RKO (cell line): ENCODE results near the gene EFCAB6.

Experiments used
- DNase-seq: peaks from one replicate; pipeline ENCODE4 v3.0.0-alpha.2; 2016; ENCODE audit warnings: low spot score

The EFCAB6 gene

DNA sequence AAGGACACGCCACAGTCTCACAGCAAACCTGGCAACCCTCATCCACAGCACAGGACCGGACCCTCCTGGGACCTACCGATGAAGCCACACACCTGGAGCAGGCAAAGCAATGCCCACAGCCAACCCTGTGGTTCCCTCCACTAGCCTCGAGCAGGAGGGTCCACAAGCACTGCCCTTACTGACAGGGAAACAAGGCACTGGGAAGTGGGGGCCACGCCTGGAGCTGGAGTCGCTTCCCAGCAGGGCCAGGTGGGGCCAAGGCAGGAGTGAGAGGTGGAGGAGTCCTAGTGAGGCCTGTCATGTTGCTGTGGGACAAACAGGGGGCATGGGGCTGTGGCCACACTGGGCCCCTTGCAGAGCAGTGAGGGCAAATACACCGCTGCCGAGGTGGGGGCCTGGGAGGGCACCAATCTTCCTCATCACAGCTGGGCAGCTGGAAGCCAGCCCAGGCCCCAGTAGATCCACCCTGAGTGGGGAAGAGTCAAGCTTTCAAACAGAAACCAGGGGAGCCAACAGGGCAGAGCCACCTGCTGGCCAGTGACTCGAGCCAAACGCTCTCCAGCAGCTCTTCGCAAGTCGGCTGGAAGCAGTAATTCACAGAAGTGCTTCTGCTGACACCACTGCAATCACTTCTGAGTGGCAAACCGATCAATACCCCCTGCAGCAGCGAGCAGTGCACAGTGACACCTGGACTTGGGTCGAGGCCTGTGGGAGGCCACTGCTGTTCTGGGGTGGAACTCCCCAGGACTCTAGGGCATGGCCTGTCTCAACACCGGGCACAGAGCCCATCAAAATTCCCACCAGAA, 36.5 kb upstream of the EFCAB6 start:
- peak; percentile 25 for DNase-seq

DNA sequence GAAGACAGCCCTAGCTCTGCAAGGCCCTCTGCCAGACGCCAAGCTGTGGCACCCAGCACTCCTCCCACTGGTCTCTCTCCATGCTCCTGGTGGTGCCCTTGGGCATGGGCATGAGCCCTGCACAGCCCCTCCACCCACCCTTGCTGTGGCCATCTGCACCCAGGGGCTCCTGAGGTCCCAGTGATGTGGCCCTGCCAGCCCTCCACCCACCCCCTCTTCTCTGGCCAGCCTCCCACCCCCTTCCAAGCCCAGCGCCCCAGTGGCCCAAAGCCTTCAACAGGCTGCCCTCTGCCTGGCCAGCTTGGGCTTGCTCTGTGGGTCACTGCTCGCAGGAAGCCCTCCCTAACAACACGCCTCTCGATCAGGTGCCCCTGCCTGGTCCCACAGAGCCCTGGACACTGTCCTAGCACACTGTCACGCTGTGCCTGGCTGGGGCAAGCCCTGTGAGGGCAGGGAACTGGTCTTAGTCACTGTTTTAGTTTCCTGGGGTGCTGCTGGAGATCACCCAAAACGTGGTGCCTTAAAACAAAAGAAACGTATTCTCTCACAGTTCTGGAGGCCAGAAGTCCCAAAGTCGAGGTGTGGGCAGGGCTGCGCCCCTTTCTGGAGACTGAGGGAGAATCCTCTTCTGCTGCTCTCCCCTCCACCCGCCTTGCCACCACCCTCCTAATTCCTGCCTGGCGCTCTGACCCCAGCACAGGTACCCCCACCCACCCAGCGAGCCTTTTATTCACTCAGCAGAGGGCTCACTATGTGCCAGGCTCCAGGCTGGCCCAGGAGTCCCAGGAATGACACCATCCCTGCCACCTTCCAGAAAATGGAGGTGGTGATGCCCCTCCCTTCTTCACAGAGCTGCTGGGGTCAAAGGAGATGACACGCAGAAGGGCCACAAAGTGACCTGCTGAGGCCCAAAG, 35.5 kb upstream of the EFCAB6 start:
- no peak for DNase-seq

DNA sequence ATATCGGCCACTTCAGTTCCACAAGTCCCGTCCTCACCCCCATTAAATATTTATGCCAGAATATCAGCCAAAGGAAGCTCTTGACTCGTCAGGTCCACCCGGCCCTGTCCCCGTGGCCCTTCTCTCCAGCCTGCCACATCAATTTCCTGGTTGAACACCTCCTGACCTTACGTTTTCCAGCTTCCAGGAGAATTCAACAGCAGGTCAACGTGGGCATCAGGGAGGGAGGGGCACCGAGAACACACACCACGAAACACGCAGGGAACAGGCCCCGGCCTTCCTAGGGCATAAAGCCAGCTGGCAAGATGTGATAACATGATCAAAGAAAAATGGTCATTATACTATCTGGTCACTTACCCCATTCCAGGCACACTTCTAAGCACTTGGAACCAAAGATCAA, 34.9 kb upstream of the EFCAB6 start:
- no peak for DNase-seq

DNA sequence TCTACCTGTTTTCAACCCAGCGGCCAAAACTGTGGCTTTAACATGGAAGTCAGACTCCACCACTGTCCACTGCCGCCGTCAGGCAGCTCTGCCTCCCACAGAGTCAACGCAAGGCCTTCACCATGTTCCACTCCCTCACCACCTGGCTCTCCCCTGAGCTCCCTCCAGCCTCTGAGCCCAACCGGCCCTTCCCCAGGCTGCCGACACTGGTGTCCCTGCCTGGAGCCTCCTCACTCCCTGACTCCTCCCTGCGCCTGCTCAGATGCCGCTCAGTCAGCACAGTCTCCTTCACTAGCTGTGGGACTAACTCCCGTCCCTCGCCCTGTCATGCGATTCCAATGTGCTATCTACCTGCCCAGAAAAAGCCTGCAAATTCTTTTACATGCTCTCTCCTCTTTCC, 33.9 kb upstream of the EFCAB6 start:
- DNase-seq: no peak

DNA sequence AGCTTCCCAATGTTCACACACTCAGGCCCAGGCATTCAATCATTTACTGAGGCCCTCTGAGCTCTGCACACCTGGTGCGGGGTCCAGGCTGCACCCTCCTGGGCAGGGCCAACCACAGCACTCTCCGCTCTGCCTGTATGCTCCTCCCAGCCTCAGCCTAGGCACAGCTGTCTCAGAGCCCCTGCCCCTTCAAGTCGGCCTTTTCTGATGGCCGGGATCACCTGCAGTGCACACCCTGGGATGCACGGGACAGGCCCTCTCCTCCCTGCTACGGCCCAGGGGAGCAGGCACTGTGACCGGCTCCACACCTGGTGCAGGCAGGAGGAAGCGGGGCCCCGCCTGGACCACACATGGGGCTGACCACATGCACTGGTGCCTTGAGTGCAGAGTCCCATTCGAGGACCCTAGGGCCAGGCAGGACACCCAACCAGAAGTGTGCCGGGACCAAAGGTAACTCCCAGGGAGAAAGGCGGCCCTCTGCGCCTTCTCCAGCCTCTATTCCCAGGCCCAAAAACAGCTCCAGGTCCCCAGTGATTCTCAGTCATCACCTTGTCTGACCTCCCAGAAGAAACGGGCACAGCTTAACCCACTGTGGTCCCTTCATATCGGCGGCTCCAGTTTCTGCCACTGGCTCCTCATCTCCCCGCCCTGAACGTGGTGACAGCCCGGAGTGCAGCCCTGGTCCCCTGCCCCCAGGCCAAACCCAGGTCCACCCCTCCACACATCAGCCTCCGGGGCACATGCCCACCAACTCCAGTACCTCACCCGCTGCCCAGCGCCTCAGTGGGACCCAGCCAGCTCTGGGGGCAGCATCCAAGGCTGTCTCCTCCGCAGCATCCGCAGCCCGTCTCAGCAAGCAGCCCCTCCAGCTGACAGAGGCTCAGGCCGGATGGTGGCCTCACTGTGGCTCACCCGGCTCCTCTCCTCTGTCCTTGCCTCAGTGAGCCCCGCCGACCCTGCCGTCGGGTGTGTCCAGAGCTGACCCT, 32.7 kb upstream of the EFCAB6 start:
- no peak for DNase-seq

DNA sequence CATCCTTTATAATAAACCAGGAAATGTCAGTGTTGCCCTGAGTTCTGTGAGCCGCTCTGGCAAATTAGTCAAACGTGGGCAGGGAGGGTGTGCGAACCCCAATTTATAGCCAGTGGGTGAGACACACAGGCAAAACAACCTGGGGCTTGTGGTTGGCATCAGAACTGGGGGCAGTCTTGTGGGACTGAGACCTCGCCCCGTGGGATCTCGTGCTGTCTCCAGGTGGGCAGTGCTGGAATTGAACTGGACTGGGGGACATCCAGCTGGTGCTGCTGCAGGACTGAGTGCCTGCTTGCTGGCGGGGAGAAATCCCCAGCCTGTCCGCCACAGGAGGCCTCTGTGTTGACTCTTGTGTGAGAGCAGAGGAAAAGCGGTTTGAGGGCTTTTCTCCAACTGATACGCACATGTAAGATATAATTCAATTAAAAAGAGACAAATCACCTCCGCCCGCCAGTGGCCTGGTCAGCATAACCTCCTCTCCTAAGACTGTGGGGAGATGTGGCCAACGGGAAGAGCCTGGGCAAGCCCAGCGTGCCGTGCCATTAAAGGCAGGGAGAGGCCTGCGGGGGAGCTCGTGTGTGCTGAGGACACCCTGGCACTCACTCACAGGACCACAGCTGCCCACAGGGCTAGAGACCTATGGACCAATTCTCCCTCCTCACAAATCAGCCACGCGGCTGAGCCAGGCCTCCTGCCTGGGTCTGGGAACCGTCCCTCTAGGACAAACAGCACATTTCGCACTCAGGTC, 31.9 kb upstream of the EFCAB6 start:
- no peak for DNase-seq

DNA sequence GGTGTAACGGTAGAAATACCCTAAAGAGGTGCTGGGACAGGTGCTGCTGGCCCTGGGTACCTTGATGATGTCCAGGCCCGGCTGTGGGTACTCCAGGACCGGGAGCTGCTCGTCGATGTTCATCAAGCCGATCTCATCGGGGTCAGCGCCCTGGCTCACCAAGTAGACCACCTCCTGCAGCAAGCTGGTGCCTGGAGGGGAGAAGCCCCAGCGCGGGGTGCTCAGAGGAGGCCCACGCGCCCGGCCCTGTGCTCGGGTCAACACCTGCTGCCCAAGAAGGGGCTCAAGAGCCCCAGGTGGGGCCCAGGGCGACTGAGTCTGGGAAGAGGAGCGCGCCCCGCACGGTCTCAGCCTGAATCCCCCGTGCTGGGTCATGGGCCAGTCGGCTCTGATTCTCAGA, 29.6 kb upstream of the EFCAB6 start:
- DNase-seq: no peak

DNA sequence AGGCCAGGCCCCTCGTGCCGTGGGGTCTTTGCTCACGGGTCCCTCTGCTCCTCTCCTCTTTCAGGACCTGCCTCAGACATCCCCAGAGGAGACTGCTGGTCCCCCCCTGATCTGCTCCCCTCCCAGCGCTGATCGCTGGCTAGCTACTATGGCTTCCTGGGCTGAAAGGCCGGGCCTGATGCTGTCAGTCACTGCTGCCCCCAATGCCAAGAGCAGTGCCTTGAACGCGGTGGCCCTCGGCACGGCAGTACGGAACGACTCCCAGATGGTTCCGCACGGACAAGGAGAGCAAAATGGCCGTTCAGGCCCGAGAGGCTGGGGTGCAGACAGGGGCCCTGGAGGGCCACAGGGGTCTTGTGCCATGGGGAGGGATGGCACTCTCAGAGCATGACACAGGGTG, 28.7 kb upstream of the EFCAB6 start:
- DNase-seq: no peak

DNA sequence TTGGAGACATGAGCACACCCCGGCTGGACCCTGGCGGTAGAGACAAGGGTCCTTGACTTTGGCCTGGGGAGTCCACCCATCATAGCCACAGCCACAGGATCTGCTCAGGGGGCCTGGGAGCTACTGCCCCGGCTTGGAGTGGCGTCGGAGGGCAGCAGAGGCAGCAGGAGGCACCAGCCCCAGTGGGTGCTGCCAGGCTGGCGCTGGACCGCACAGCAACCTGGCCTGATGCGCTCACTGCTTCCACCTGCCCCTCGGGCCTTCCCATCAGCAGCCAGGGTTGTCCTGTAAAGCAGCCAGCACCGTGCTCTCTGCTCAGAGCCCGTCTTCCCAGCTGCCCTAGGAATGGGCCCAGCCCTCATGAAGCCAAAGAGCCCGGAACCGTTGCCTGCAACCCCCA, 28.3 kb upstream of the EFCAB6 start:
- DNase-seq: no peak

DNA sequence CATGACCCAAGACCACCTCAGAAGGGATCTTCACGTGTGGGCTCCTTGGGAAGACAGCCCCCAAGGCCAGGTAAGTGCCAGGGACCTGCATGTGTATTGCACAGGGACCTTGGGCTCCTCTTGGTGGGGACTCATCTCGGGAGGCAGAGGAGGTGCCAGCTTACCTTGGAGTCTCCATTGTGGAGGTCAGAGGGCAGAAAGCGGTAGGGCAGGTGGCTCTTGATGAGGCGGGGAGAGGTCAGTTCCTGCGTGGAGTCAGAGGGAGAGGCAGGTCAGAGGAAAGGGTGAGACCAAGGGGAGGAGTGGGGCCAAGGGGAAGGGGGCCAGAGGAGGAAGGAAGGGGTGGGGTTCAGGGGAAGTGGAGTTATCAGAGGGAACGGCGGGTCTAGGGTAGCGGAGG, 27.7 kb upstream of the EFCAB6 start:
- no peak for DNase-seq

DNA sequence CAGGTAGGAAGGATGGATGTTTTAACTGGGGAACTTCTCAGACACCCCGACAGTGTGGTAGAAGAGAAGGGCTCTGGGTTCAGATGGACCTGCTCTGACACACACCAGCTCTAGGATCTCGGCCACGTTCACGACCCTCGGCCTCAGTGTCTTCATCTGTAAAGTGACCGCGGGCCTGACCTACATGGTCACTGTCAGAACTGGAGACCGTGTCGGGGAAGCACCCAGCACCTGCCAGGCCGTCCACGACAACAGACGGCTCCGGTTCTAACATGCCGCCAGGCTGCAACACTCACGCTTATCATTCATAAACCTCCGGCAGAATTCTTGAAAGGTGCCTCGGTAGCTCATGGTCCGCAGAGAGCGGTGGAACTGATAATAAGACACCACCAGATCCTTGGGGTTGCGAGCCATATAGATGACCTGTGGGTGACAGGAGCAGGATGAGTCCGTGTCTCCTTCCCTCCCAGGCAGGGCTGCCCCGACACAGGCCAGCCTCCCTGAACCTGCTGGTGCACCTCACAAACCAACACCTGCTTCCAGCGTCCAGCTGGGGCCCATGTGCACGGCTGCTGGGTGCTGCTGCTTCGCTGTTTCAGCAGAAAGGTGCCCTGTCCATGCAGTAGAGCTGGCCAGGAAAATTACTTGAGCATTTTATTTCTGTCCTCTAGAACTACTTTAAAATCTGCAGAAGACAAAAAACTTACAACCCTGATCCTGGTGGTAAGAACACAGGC, 26.6 kb upstream of the EFCAB6 start:
- DNase-seq: no peak

DNA sequence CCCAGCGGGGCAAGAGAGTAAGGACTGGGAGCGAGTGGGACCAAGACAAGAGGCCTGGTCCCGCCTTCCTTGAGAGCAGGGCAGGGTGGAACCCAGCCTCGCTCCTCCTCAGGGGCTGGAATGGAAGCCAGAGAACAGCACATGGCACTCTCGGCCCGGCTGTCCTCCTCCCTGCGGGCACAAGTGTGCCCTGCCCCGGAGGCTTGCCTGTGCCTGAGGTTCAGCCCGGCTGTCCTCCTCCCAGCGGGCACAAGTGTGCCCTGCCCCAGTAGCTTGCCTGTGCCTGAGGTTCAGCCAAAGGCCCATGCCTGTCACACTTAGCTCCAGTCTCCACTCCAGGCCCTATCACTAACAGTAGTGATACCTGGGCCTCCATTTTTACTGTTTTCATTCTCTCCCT, 26.1 kb upstream of the EFCAB6 start:
- no peak for DNase-seq

DNA sequence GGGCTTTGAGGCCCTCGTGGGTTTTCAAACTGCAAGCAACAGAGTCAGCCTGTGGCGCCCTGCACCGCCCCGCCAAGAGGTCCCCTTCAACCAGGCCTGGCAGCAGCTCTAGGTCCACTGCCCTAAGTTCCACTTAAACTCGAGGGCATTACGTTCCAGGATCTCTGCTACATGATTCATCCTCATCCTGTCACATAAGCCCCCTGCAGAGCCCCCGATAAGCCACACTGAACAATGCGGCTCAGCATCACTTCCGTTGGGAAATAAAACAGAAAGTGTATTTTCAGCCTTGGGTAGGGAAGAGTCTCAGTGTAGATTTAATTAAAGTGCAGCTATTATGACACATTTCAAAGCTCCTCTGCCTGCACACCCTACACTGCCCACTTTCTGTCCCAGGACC, 25.6 kb upstream of the EFCAB6 start:
- no peak for DNase-seq

DNA sequence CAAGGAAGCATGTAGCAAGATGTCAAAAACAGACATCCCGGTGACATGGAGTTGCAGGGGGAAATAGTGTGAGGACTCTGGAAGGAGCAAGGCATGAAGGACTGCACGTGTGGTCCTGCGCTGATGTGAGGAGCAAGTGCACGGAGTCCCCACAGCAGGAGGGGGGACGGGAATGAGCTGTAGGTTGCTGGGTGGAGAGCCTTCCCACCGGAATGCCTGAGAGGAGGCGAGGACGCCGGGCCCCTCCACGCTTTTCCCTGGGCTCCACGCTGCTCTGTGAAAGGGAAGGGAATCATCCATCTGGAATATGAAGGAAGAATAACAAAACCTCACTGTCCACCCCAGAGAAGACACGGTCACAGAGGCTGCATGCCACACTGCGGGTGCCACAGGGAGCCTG, 23.6 kb upstream of the EFCAB6 start:
- DNase-seq: no peak

DNA sequence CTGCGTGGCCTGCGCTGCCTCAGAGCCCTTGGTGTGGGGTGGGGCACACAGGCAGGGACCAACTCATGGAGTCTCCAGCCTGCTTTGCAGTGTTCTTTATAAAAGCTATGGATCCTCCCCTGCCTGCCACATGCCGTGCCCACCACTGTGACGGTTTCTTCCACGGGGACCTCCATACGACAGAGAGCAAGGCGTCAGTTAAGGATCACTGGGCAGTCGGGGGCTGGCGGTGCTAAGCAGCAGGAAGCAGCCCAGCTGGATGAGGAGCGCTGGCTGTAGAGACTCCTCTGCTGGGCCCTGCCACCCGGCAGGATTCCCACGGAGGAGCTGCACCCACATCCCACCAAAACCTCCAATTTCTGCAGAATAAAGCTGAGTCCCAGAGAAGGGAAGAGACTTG, 23.1 kb upstream of the EFCAB6 start:
- DNase-seq: no peak

DNA sequence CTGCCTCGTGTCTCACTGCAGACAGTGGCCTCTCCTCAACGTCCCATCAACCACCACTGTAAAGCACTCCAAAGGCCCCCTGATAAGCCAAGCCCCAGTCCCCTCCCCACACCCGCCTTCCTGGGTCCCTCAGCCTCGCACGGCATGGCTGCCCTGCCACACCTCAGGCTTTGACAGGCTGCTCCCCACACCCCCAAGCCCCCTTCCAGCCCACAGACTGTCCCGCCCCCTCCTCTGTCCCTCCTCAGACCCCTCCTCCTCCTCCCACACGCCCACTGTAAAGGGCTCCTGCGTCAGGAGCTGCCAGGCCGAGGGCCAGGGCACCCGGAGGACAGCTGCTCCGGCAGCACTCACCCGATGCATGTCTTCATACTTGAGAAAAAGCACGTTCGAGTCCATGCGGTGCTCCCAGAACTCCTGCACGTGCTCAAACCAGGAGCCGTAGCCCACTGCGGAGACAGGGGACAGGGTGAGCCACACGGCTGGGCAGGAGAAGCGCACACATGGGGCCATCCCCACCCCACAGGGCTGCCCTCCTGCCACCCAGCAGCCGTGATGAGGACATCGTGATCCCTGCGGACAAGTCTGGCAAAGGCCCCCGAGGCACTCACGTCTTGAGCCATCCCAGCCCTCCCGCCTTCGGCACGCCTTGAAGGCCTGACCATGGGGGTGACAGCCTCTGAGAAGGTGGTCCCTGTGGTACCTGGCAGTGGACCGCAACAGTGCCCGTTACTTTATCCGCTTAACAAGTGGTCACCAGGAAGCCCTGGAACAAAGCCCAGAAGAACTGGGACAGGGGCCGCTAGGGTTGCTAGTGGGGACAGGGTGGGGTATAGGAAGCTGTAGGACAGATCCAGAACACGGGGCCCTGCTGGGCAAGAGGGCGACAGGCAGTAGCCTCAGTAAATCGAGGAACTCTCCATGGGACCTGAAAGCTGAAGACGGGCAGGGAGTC, 21.5 kb upstream of the EFCAB6 start:
- DNase-seq: no peak

DNA sequence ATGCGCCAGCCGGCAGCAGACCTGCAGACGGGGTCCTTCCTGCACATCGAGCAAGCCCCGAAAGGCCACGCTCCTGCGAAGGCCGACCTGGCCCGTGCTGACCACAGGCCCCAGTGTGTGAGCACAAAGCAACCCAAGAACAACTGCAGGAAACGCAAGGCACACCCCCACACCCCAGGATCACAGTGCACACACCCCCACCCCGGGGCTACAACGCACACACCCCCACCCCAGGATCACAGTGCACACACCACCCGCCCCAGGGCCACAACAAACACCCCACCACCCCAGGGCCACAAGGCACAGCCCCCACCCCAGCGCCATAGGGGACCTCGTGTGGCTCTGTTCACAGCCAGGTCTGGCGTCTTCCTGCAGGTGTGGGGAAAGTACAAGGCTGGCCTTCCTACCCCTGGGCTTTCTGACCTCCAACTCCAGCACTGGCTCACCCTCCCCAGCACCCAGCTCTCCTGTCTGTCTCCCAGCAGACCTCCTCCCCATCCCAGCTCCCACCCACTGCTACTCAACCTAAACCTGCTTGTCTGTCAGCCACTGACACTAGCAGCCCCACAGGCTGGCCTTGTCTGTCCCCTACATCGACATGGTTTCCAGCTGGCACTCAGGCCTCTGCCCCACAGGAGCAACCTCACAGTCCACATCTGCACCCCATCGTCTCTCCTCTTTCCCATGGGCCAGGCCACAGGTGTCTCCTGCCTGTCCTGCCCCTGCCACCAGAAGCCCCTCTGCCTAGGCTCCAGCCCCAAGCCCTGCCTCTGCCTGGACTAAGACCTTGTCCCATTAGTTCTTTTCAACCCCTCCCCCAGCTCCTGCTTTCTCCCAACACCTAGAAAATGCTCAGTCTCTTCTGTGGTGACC, 20.5 kb upstream of the EFCAB6 start:
- DNase-seq: no peak

DNA sequence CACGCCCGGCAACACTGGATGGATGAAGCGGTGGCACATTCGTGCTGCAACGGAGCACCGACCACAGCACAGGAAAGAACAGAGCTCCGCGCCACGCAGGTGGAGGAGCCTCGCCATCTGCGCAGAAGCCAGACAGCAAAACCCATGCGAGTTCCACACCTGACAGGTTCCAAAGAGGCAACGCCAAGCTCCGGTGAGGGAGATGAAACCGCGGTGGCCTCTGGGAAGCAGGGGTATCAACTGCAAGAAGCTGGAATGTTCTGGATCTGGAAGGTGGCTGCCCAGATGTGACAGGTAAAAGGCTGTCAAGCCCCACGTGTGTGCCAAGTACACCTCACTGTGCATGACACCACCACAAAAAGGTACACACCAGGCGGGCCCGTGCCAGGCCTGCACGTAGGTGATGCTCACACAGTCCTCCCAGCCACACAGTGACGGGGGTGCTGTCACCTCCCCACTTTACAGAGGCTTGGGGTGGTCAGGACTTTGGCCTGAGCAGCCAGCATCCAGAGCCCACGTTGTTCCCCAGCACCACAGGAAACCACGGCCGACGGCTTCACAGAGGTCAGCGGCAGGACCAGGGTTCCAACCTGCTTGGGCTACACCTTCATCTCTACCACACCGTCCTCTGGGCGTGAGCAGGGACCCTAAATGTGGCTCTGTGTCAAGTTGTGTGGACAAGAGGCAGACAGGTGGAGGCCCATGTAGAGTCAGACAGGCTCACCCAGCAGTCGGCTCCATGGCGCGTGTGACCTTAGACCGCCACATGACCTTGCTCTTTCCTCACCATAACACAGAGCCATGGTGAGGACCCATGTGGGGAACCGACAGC, 19.7 kb upstream of the EFCAB6 start:
- DNase-seq: no peak
